ENCODE data around the gene EPB42. TPM values are rescaled to one million over a fixed set of nuclear protein-coding genes. Genes with fewer than 3 reads are reported as not detected.

Gene EPB42
- total and polyA plus RNA-seq, 2 of the 4 experiments (the other 2 are of a cell fraction): not detected

GRCh38 chr15:43185157-43186002, 35.4 kb downstream of the EPB42 start, which contains the start of gene CCNDBP1:
TSS of gene CCNDBP1 (plus strand) at chr15:43185403. CDS start at chr15:43185499, 96 bp downstream.
- peak within 1 kb of the TSS; percentile 90 for H3K23ac ChIP-seq (ENCODE audit: low read depth, low read length)
- POLR2A ChIA-PET (ENCODE audit: unreplicated experiment): interaction anchor here (0.6 kb wide), 1 partner anchor 615 kb away, joined by 4 read pairs; the partner anchor contains the start of gene HYPK
- TF ChIP-seq BHLHE40 (IDR thresholded peaks at IDR 0.05; ENCODE audit: low read depth, low read length) (no peak), CTCF (conservative IDR thresholded peaks at IDR 0.05; ENCODE audit: low read depth, low read length) (peak; percentile 36), MXI1 (IDR thresholded peaks at IDR 0.05; ENCODE audit: borderline replicate concordance, low read depth, low read length) (peak; percentile 37; the same call in 1 of the 2 replicates), MAZ (IDR thresholded peaks at IDR 0.05; ENCODE audit: borderline replicate concordance, low read depth, low read length) (peak; percentile 67; the same call in 1 of the 2 replicates), RAD21 (IDR thresholded peaks at IDR 0.05; ENCODE audit: low read length) (peak; percentile 11; the same call in 1 of the 2 replicates), FOS (IDR thresholded peaks at IDR 0.05; ENCODE audit: low read depth, low read length) (no peak), RCOR1 (IDR thresholded peaks at IDR 0.05; ENCODE audit: insufficient replicate concordance, low read length) (no peak), CHD1 (IDR thresholded peaks at IDR 0.05; ENCODE audit: low read depth, low read length) (no peak)
- WGBS, 2 experiments (ENCODE audit: extremely low coverage in 2 of 2, insufficient read length in 1 of 2): 2% methylated on average over 19 of the region's 69 CpGs; no CpG with 5 or more reads in 1 of the 2 experiments
- peak within 1 kb of the TSS; percentile 68; the same call in 1 of the 2 replicates for H3K18ac ChIP-seq (ENCODE audit: low read depth, low read length)
- no peak within 1 kb of the TSS for H2BK15ac ChIP-seq (ENCODE audit: low read depth, low read length)
- no peaks in the 10 kb centered on the region for H4K20me1 ChIP-seq (ENCODE audit: insufficient read depth, low read length)
- H3K79me1 ChIP-seq (ENCODE audit: low read depth in 1 of 2, low read length in 2 of 2): peaks cover 10 to 13% of the 10 kb centered on the region in 2 experiments
- peak within 1 kb of the TSS; percentile 93 for H3K14ac ChIP-seq (replicated peaks; ENCODE audit: low read depth, low read length)
- peak within 1 kb of the TSS; percentile 51 for H2BK5ac ChIP-seq (ENCODE audit: low read depth, low read length, poor library complexity, severe bottlenecking)
- peak within 1 kb of the TSS; percentile 65 to 85 for H4K8ac ChIP-seq (ENCODE audit: low read depth in 2 of 2, low read length in 2 of 2)
- no peaks in the 10 kb centered on the region for H3K9me3 ChIP-seq (ENCODE audit: control insufficient read depth, insufficient read depth, low read length)
- H2BK120ac ChIP-seq (ENCODE audit: low read depth, low read length): no peak within 1 kb of the TSS; the same call in 1 of the 2 replicates
- peak within 1 kb of the TSS; percentile 82 for H3K9ac ChIP-seq (ENCODE audit: low read depth, low read length)
- peak within 1 kb of the TSS; percentile 63; the same call in 1 of the 2 replicates for H2AK5ac ChIP-seq (ENCODE audit: low read depth, low read length)
- H3K4ac ChIP-seq (ENCODE audit: low read depth, low read length): peak within 1 kb of the TSS; percentile 91
- H3K4me1 ChIP-seq (ENCODE audit: control insufficient read depth, insufficient read depth, low read length): no peaks in the 10 kb centered on the region
- DNase-seq (peak; percentile 61), ATAC-seq (ENCODE audit: low read depth) (peak; percentile 98)
- no TSS peak for BruUV-seq (replicated peaks)
- peak within 1 kb of the TSS; percentile 99 for H2AFZ ChIP-seq (replicated peaks; ENCODE audit: low read length, poor library complexity)
- peak within 1 kb of the TSS; percentile 73 for H4K5ac ChIP-seq (ENCODE audit: low read depth, low read length)
- CTCF ChIA-PET: no interaction called here
- no peak within 1 kb of the TSS for H2BK20ac ChIP-seq (ENCODE audit: low read depth, low read length)
- H3K27ac ChIP-seq (ENCODE audit: insufficient read depth, low read length): peak within 1 kb of the TSS; percentile 53; the same call in 1 of the 2 replicates
- intact Hi-C loops (cut with micrococcal nuclease) (loop anchor here (5.0 to 10.0 kb wide), 2 partner anchors 91 to 483 kb away; no protein-coding TSS in a partner anchor), dilution Hi-C loops (cut with HindIII; ENCODE audit: low sequenced_read_pairs, unreplicated experiment) (no loop called here), in situ Hi-C loops (cut with MboI; ENCODE audit: low sequenced_read_pairs) (loop anchor here (5.0 kb wide), 1 partner anchor 97 kb away; no protein-coding TSS in a partner anchor)
- peak within 1 kb of the TSS; percentile 85 for H3K4me3 ChIP-seq (ENCODE audit: insufficient read depth, low read depth, low read length)
- H3K56ac ChIP-seq (ENCODE audit: extremely low read depth, insufficient read depth, low read length): peak within 1 kb of the TSS; percentile 35; the same call in 1 of the 2 replicates
- peak within 1 kb of the TSS; percentile 98 for H3K4me2 ChIP-seq (ENCODE audit: low read depth, low read length)
- no peaks in the 10 kb centered on the region for H3K27me3 ChIP-seq (ENCODE audit: control insufficient read depth, insufficient read depth, low read length)
- H4K91ac ChIP-seq (ENCODE audit: insufficient read depth, low read depth, low read length): peak within 1 kb of the TSS; percentile 62
- peaks cover 7% of the 10 kb centered on the region; the same call in 1 of the 2 replicates for H3K9me1 ChIP-seq (ENCODE audit: insufficient read depth, low read length)
- peak within 1 kb of the TSS; percentile 88 for H2AK9ac ChIP-seq (replicated peaks; ENCODE audit: low read depth, low read length, poor library complexity)
- H3K36me3 ChIP-seq (ENCODE audit: control insufficient read depth, insufficient read depth, low read length): peaks cover 7% of the 10 kb centered on the region

Data from IMR-90 (cell line).